NOMO-1 (cell line): ENCODE data around the gene CYB561D1.

ENCODE experiments used
- DNase-seq, 2 experiments: peaks; one replicate each; lab custom pipeline; 2025; ENCODE audit not compliant: unreplicated experiment in 2 of 2; lab: John Stamatoyannopoulos, UW

The CYB561D1 gene

DNA sequence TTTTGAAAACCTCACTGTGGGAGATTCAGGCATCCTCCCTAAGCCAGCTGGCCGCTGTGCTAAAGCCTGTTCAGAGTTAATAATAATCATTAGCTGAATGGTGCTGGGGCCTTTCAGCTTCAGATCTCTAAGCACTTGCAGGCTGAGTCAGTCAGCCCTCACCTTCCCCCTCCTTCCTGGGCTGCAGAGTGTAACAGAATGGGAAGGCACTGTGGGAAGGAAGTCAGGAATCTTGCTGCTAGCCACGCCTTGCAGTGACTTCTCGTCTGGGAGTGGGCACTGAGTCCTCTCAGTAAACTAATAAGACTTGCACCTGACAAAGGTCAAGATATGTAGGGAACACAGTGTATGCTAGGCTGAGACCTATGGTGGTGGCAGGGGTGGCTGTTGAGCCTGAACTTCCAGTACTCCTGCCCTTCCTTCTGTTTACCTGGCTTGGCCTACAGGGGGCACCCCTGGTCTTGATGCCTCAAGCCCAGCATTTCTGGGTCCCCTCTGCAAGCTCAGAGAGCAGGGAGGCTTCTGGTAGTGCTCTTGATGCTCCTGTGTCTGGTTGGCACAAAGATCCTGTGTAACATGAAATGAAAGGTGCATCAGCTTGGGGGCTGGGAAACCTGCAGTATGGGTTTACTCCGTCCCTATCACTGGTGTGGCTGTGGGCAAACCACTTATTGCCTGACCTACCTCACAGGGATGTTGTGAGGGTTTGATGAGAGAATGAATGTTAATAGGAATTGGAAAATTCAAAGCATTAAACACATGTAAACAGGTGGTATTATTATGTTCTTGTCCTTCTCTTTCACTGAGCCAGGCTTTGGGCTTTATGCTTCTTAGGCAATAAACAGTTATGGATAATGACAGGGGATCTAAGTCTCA lies 6.0 kb downstream of the CYB561D1 start:
- DNase-seq: peak; percentile 8 to 14

- DNase-seq: no peak
Measured at GRCh38 chr1:109500941-109501381, 7.1 kb downstream of the CYB561D1 start.

DNA sequence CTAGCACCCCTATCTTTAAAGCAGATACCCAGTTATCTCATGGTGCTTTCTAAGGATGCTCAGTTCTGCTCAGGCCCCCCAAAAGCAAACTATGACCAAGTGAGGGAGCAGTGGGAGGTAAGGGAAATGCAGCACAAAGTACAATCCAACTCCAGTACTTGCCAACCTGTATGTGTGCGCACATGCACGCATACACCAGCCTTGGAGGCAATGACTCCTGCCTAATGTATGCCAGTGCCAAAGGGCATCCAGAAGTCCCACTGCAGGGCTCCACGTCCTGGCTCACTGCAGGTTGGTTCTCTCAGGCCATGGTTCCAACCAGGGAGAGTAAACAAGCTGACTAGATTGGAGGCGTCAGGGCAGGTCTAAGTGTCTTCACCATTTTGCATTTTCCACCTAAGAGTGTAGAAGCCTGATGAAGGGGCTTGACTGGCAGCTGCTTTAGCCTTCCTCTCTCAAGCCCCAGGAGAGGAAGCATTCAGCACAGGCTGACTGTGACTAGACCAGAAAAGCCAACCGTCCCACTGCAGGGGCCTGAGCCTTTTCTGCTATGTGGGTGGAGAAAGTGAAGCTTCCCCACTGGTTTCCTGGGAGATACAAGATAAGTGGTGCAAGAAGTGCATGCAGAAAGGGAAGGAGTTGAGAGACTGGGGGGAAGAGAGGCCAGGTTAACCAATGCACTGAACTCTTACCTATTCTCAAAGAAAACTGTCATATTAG lies 7.9 kb downstream of the CYB561D1 start:
- DNase-seq: no peak

DNA sequence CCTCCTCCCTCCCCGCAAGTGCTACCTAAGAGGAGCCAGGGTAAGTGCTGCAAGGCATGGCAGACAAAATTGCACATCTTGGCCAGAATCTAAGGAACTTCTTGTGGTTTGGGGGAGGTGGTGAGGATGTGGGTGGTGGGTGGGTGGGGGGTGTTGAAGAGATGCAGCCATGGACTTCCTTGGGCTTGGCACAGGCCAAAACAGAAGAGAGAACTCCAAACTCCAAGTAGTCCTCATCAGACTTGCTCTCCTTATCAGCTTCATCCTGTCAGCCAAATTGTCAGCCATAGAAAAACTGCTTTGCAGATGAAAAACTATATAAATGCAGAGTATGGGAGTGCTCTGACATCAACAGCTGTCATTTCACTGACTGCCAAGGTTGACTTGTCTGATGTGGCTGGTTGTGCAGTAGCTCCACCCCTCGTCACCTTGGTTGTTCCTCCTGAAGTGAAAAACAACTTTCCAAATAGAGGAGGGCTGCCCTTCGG lies 8.5 kb downstream of the CYB561D1 start:
- no peak for DNase-seq

GRCh38 chr1:109503935-109504334 lies 10.0 kb downstream of the CYB561D1 start:
- DNase-seq: no peak

DNA sequence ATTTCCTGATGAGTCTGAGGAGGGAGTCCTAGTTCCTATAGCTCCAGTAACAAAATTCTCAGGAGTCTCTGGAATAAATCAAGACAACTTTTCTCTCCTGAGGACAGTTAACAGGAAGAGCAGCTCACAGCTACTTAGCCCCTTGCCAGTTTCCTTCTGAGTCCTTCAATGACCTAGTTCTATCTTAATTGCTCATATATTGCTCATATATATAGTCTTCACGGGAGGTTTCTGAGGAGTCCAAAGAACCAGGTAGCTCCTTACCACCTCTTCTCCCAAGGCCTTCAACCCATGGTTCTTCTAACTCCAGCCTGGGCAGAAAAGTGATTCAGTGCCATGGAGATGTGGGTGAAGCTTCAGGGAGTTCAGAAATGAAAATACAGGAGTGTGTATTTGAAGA lies 11.1 kb downstream of the CYB561D1 start:
- DNase-seq: no peak

DNA sequence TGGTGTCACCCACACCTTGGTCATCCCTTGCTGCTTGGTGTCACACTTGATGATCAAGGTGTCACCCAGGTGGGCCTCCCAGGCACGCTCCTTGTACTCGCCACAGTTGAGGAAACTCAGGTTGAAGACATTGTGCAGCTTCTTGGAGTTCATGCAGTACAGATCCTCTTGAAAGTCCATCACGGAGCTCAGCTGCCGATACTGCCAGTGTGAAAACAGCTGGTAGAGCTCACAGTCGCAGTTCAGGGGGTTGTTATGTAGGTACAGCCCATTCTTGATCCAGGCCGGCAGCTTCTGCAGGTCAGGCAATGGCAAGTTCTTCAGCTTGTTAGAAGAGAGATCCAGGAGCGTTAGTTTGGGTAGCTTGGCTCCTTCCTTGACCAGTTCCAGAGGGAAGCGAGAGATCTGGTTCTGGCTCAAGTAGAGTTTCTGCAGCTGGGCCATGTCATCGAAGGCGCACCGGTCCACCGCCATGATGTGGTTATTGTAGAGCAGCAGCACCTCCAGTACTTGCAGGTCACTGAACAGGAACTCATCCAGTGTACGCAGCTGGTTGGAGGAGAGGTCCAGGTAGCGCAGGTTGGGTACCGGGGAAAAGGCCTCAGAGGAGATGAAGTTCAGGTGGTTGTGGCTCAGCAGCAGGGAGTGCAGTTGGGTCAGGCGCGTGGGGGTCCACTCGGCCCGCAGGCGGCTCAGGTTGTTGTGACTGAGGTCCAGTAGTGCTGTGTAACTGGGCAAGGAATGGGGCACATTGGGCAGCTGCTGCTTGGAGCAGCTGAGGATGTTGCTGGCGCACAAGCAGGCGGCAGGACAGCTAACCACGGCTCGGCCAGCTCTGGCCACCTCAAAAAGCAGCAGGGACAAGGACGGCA lies 14.3 kb downstream of the CYB561D1 start:
- DNase-seq: no peak

DNA sequence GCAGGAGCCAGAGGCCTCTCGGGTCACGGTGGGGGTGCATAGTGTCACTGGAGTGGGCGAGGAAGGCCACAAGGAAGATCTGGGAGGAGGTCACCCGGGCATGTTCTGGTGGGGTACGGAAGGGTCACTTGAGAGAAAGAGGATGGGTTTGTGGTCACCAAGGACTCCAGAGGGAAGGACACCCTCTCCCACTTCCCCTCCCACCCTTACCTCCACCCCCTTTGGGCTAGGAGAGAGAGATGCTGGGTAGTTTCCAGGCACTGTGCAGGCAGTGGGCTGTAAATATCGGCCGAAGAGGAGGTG lies 14.9 kb downstream of the CYB561D1 start:
- DNase-seq: no peak

- peak; percentile 34 to 59 for DNase-seq
Measured at GRCh38 chr1:109509176-109510134, 15.6 kb downstream of the CYB561D1 start, which contains the start of gene AMIGO1. TSS of gene AMIGO1 (minus strand) at chr1:109509727. CDS start at chr1:109508912, 815 bp downstream.

- no peak for DNase-seq
Measured at GRCh38 chr1:109513110-109513710, 19.3 kb downstream of the CYB561D1 start.

DNA sequence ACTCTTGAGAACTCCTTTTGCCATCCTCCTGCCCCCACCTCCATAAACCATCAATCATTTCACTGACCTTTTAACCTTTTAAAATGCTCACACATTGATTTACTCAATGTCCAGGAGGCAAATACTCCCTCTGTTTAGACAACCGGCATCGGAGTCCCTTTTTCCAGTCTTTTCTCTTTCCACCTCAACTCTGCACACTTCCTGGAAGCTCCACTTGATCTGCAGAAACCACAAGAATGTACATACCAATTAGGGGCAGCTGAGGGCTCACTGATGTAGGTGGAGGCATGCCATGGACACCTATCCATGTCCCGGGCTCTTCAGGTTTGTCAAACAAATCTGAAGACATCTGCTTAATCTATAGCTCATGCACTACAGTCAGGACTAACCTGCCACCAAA lies 21.0 kb downstream of the CYB561D1 start:
- no peak for DNase-seq

- no peak for DNase-seq
Measured at GRCh38 chr1:109516872-109517271, 23.0 kb downstream of the CYB561D1 start.

DNA sequence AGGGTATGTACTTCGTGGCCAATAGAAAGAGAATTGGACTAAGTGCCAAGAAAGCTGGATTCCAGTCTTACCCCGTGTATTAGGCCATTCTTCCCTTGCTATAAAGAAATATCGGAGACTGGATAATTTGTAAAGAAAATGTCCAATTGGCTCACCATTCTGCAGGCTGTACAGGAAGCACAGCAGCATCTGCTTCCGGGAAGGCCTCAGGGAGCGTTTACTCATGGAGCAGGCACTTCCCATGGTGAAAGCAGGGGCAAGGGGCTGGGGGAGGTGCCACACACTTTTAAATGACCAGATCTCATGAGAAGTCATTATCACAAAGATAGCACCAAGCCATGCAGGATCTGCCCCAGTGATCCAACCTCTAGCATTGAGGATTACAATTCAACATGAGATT lies 23.4 kb downstream of the CYB561D1 start:
- DNase-seq: no peak

DNA sequence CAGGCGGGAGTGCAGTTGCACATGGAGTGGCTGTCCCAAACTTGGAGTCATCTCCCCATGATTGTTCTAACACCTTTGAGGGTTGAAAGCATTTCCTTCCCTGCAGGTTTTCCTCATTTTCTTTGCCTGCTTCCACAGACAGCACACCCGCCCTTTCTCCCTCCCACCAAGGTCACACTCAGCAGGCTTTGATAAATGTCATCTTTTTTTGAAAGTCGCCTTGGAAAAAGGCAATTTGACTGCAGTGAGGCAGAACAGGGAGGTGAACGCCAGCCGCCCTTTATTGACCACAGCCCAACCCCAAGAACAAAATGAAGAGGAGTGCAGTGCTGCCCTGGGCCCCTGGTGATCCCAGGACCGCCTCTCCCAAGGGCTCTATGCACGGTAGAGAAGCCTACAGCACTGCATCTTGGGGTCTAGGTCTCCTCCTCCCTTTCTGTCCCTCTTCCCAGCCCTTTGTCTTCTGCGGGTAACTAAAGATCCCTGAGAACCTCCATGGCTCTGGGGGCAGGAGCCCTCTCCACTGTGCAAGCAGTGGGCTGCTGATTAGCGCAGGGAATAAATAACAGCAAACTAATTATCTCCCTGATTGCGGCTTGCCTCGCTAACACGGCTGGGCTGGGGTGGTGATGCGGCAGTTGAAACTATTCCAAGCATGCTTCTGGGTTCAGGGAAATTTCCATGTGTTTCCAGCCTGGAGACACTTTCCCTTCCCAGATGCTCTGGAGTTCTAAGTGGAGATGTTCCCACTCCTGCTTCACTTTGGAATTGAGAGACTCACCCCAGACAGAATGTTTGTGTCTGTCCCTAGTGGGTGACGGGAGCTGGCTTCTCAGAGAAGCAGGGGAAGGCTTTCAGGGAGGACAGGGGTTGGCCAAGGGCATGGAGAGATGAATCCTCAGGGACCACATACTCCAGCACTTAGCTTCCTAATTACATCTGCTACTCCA lies 27.4 kb downstream of the CYB561D1 start:
- no peak for DNase-seq

GRCh38 chr1:109522026-109522425 lies 28.1 kb downstream of the CYB561D1 start:
- no peak for DNase-seq

DNA sequence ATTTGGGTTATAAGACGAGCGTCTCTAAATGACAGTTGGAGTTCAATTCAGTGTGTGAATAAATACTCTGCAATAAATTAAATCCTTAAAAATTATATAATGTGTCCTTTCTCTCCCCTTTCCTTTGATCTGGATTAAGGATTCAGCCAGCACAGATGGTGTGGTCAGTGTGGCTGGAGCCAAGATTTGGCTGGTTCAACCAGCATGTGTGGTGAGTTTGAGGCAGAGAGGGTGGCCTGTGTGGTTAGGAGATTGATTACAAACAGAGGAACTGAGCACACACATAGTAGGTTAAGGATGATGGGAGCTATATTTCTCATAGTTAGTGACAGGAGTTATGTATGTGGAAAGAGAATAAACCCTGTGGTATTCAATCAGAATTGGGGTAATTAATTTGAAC lies 29.8 kb downstream of the CYB561D1 start:
- DNase-seq: no peak

DNA sequence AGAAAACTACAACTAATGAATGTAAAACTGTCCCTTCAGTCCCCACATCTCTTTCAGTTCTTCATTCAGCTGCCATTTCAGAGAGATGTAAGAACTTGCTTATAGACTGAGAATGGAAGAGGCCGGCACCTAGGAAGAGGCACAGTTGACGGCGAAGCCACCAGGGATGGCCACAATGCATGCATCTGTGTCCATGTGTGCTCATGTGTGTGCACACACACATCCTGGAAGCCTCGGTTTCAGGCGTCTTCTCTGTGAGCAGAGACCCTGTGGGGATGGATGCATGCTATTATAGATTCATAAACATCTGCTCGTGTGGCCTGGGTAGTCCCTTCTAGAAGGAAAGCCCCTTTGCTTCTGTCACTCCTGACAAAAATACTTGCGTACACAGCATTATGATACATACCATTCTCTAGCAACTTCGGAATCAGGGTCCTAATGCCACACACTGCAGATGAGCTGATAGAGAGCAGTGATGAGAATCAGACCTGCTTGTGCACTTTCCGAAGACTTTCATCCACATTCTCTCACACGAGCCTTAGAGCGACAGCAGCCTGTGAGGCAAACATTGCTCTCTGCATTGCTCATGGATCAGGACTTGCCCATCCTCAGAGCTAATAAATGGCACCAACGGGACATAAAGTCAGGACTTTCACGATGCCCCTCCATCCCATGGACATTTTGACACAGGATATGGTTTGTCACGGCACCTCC lies 33.4 kb downstream of the CYB561D1 start:
- DNase-seq: no peak
